ENCODE results near the gene EFHD2.

- TF ChIP-seq SP1 (IDR thresholded peaks at IDR 0.05; ENCODE audit: low read depth, low read length), result no peak
- TF ChIP-seq CTCF (IDR thresholded peaks at IDR 0.05; ENCODE audit: control extremely low read depth in 1 of 3, insufficient read depth in 1 of 3, low read depth in 1 of 3, low read length in 3 of 3), result no peak
- no peak for TF ChIP-seq POLR2A (IDR thresholded peaks at IDR 0.05; ENCODE audit: control extremely low read depth in 1 of 2, low read depth in 2 of 2, low read length in 2 of 2)
- no peak for TF ChIP-seq JUND (IDR thresholded peaks at IDR 0.05; ENCODE audit: low read length)
Measured at GRCh38 chr1:15436881-15437442, 27.3 kb downstream of the EFHD2 start.

Measured in H1 (cell line).